ENCODE measurements around the gene ERV3-1. TPM values are rescaled to one million over a fixed set of nuclear protein-coding genes. Genes with fewer than 3 reads are reported as not detected.

Gene ERV3-1
- total RNA-seq, 1 experiment from 2014 or later, result 7.6 TPM

- no TSS peak for BruUV-seq (replicated peaks)
- H3K4me1 Mint-ChIP-seq (ENCODE audit: insufficient read depth, unreplicated experiment), result no peaks in the 10 kb centered on the region
- no peak for DNase-seq (ENCODE audit: unreplicated experiment)
- H3K27ac Mint-ChIP-seq (ENCODE audit: low read depth, unreplicated experiment), result no peak overlapping the region
- intact Hi-C loops (cut with micrococcal nuclease), result no loop called here
- H3K9me3 Mint-ChIP-seq (ENCODE audit: unreplicated experiment), result peaks cover 42% of the 10 kb centered on the region
- no peak for TF ChIP-seq CTCF (IDR thresholded peaks at IDR 0.05; ENCODE audit: unreplicated experiment)
- H3K4me3 Mint-ChIP-seq (ENCODE audit: unreplicated experiment), result no peak overlapping the region
- ChIA-PET POLR2A (no interaction called here), CTCF (interaction anchor here (0.6 kb wide), 1 partner anchor 861 kb away, joined by 3 read pairs; no protein-coding TSS in a partner anchor)
- peaks cover 7% of the 10 kb centered on the region for H3K36me3 Mint-ChIP-seq (ENCODE audit: insufficient read depth, unreplicated experiment)
- H3K27me3 Mint-ChIP-seq (ENCODE audit: insufficient read depth, unreplicated experiment), result no peaks in the 10 kb centered on the region
Measured at GRCh38 chr7:64990216-64990615, 16.3 kb downstream of the ERV3-1 start.

DNA sequence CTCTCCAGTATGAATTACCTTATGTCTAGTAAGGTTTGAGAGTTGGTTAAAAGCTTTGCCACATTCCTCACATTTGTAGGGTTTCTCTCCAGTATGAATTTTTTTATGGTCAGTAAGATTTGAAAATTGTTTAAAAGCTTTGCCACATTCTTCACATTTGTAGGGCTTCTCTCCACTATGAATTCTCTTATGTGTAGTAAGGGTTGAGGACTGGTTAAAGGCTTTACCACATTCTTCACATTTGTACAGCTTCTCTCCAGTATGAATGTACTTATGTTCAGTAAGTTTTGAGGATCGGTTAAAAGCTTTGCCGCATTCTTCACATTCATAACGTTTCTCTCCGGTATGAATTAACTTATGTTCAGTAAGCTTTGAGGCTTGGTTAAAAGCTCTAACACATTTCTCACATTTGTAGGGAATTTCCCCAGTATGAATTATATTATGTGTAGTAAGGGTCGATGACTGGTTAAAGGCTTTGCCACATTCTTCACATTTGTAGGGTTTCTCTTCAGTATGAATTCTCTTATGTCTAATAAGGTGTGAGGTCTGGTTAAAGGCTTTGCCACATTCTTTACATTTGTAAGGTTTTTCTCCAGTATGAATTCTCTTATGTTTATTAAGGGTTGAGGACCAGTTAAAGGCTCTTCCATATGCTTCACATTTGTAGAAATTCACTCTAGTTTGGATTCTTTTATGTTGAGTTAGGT is 27.8 kb downstream of the ERV3-1 start:
- no peak for DNase-seq (ENCODE audit: unreplicated experiment)
- Mint-ChIP-seq H3K27me3 (ENCODE audit: insufficient read depth, unreplicated experiment) (no peaks in the 10 kb centered on the region), H3K4me1 (ENCODE audit: insufficient read depth, unreplicated experiment) (no peaks in the 10 kb centered on the region), H3K4me3 (ENCODE audit: unreplicated experiment) (no peak overlapping the region), H3K27ac (ENCODE audit: low read depth, unreplicated experiment) (no peak overlapping the region), H3K9me3 (ENCODE audit: unreplicated experiment) (peaks cover 30% of the 10 kb centered on the region), H3K36me3 (ENCODE audit: insufficient read depth, unreplicated experiment) (peaks cover 38% of the 10 kb centered on the region)
- ChIA-PET POLR2A (no interaction called here), CTCF (no interaction called here)
- TF ChIP-seq CTCF (IDR thresholded peaks at IDR 0.05; ENCODE audit: unreplicated experiment), result no peak
- intact Hi-C loops (cut with micrococcal nuclease), result no loop called here
- no TSS peak for BruUV-seq (replicated peaks)

- peaks cover 8% of the 10 kb centered on the region for H3K9me3 Mint-ChIP-seq (ENCODE audit: unreplicated experiment)
- ChIA-PET POLR2A (no interaction called here), CTCF (no interaction called here)
- no peak overlapping the region for H3K27ac Mint-ChIP-seq (ENCODE audit: low read depth, unreplicated experiment)
- no peak overlapping the region for H3K4me3 Mint-ChIP-seq (ENCODE audit: unreplicated experiment)
- intact Hi-C loops (cut with micrococcal nuclease), result no loop called here
- TF ChIP-seq CTCF (IDR thresholded peaks at IDR 0.05; ENCODE audit: unreplicated experiment), result no peak
- no peaks in the 10 kb centered on the region for H3K4me1 Mint-ChIP-seq (ENCODE audit: insufficient read depth, unreplicated experiment)
- DNase-seq (ENCODE audit: unreplicated experiment), result no peak
- H3K27me3 Mint-ChIP-seq (ENCODE audit: insufficient read depth, unreplicated experiment), result no peaks in the 10 kb centered on the region
- no TSS peak for BruUV-seq (replicated peaks)
- peaks cover 4% of the 10 kb centered on the region for H3K36me3 Mint-ChIP-seq (ENCODE audit: insufficient read depth, unreplicated experiment)
Measured at GRCh38 chr7:64965594-64965993, 40.9 kb downstream of the ERV3-1 start.

- ChIA-PET CTCF (interaction anchor here (0.6 to 1.2 kb wide), 2 partner anchors 10 to 664 kb away, joined by 4 read pairs; no protein-coding TSS in a partner anchor), POLR2A (no interaction called here)
- no peak for TF ChIP-seq CTCF (IDR thresholded peaks at IDR 0.05; ENCODE audit: unreplicated experiment)
- no peaks in the 10 kb centered on the region for H3K27me3 Mint-ChIP-seq (ENCODE audit: insufficient read depth, unreplicated experiment)
- peaks cover 6% of the 10 kb centered on the region for H3K36me3 Mint-ChIP-seq (ENCODE audit: insufficient read depth, unreplicated experiment)
- peaks cover 8% of the 10 kb centered on the region for H3K9me3 Mint-ChIP-seq (ENCODE audit: unreplicated experiment)
- intact Hi-C loops (cut with micrococcal nuclease), result no loop called here
- no peak for DNase-seq (ENCODE audit: unreplicated experiment)
- no peak overlapping the region for H3K27ac Mint-ChIP-seq (ENCODE audit: low read depth, unreplicated experiment)
- H3K4me1 Mint-ChIP-seq (ENCODE audit: insufficient read depth, unreplicated experiment), result no peaks in the 10 kb centered on the region
- no TSS peak for BruUV-seq (replicated peaks)
- H3K4me3 Mint-ChIP-seq (ENCODE audit: unreplicated experiment), result no peak overlapping the region
Measured at GRCh38 chr7:64959072-64959747, 47.3 kb downstream of the ERV3-1 start.
